Spleen (tissue), 7 donors: ENCODE data around the gene ZDHHC24.

ENCODE experiments used
- POLR2A ChIP-seq, 3 donors: fragments of 450-650 bp; IDR thresholded peaks; one replicate each; pipeline ENCODE4 v1.5.1; 2017; ENCODE audit warnings: antibody characterized with exemption in 3 of 3, mild to moderate bottlenecking in 1 of 3
- POLR2AphosphoS5 ChIP-seq, 3 donors: sonication (generic); formaldehyde crosslinking; IDR thresholded peaks; one replicate each; pipeline ENCODE4 v1.5.1; 2017; ENCODE audit warnings: antibody characterized with exemption in 3 of 3
- TF ChIP-seq, protein P1 (sequence below), 11 experiments: fragments of 200-600 bp in 7 of 11; fragments of 450-650 bp in 4 of 11; sonication (generic) in 4 of 11; IDR thresholded peaks in 8 of 11; conservative IDR thresholded peaks in 3 of 11; 1 replicate in 7 of 11; 2 replicates in 4 of 11; pipeline versions ENCODE4 v1.4.0 to v1.8.0; 2016 to 2021; ENCODE audit warnings: antibody characterized with exemption in 11 of 11, inconsistent platforms in 4 of 11, mild to moderate bottlenecking in 1 of 11
- donor health status: DM: no; HTN: no; CAD: no; lungs with moderate emphysema.
- donor health status: DM: no; HTN: no; CAD: no.
- donor health status: DM: no; HTN: no; CAD: no.

DNA sequence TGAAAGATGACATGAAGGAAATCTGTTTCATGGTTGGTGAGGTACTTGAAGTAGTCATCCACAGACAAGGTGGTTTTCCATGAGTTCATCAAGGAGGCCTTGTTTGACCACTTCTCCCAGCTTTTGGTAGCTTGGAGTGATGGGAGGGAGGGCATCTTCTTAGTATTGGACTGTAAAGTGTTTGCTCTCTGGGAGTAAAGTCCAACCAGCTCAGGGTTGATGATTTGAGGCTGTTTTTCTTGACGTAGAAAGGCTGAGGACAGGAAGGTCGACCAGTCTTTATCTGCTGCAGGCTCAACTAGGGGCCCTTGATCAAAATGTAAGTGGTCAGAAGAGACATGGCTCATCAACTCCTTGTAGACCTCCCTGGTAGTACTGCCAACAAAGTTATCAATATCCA lies 45.3 kb upstream of the ZDHHC24 start:
- TF ChIP-seq POLR2AphosphoS5 (IDR thresholded peaks at IDR 0.05), result no peak
- TF ChIP-seq, protein P1, sequence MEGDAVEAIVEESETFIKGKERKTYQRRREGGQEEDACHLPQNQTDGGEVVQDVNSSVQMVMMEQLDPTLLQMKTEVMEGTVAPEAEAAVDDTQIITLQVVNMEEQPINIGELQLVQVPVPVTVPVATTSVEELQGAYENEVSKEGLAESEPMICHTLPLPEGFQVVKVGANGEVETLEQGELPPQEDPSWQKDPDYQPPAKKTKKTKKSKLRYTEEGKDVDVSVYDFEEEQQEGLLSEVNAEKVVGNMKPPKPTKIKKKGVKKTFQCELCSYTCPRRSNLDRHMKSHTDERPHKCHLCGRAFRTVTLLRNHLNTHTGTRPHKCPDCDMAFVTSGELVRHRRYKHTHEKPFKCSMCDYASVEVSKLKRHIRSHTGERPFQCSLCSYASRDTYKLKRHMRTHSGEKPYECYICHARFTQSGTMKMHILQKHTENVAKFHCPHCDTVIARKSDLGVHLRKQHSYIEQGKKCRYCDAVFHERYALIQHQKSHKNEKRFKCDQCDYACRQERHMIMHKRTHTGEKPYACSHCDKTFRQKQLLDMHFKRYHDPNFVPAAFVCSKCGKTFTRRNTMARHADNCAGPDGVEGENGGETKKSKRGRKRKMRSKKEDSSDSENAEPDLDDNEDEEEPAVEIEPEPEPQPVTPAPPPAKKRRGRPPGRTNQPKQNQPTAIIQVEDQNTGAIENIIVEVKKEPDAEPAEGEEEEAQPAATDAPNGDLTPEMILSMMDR (IDR thresholded peaks at IDR 0.05 in 8 of 11, conservative IDR thresholded peaks at IDR 0.05 in 3 of 11), result no peak
- TF ChIP-seq POLR2A (IDR thresholded peaks at IDR 0.05), result no peak
